ENCODE data around the gene HDGFL2. TPM values are rescaled to one million over a fixed set of nuclear protein-coding genes. Genes with fewer than 3 reads are reported as not detected.

Gene HDGFL2
- total and polyA plus RNA-seq, 2 of the 8 experiments (the other 6 are each of a cell fraction or from before 2014, with no cell fraction given) = 31.1 to 106 TPM

- H2AK5ac ChIP-seq (ENCODE audit: low read depth, low read length) = no peak overlapping the region
- H2BK5ac ChIP-seq (ENCODE audit: low read depth, low read length) = no peak overlapping the region
- H3K9ac ChIP-seq (replicated peaks in 1 of 4; ENCODE audit: extremely low read depth in 1 of 4, low read depth in 3 of 4, low read length in 3 of 4) = no peak overlapping the region
- H2BK20ac ChIP-seq (ENCODE audit: low read length) = no peak overlapping the region
- H2BK15ac ChIP-seq (ENCODE audit: low read length) = no peak overlapping the region
- no peak overlapping the region for H2BK120ac ChIP-seq (replicated peaks; ENCODE audit: low read depth, low read length)
- CTCF ChIA-PET (ENCODE audit: partially characterized antibody) = interaction anchor here (0.6 to 8.9 kb wide), 26 partner anchors 6 to 287 kb away, joined by 3 to 174 read pairs (median 4); partner anchors contain the start of genes LRG1, PLIN4 and PLIN5
- H3K4me2 ChIP-seq (ENCODE audit: insufficient read depth in 1 of 2, low read depth in 2 of 2, low read length in 2 of 2) = no peak overlapping the region
- H3K4ac ChIP-seq (replicated peaks; ENCODE audit: insufficient read length, low read depth, low read length) = no peak overlapping the region
- no peaks in the 10 kb centered on the region for H3K36me3 ChIP-seq (ENCODE audit: control insufficient read depth in 2 of 4, insufficient read depth in 4 of 4, low read length in 3 of 4)
- H3K79me2 ChIP-seq (ENCODE audit: control insufficient read depth in 1 of 2, insufficient read depth in 2 of 2, low read length in 2 of 2) = no peaks in the 10 kb centered on the region
- peaks cover 0 to 14% (median 9%) of the 10 kb centered on the region in 4 experiments; a peak in 4 of 7 replicates for H3K27me3 ChIP-seq (replicated peaks in 1 of 4; ENCODE audit: control insufficient read depth in 3 of 4, extremely low read depth in 1 of 4, insufficient read depth in 3 of 4, low read length in 3 of 4)
- H4K91ac ChIP-seq (replicated peaks; ENCODE audit: insufficient read length, low read length) = no peak overlapping the region
- no peak overlapping the region for H3K27ac ChIP-seq (ENCODE audit: low read depth, low read length)
- no peak for DNase-seq (ENCODE audit: low read depth in 1 of 2, low spot score in 2 of 2)
- no peak overlapping the region; the same call in 1 of the 2 replicates for H2BK12ac ChIP-seq (ENCODE audit: low read depth, low read length)
- no peaks in the 10 kb centered on the region for H3K79me1 ChIP-seq (ENCODE audit: low read depth, low read length)
- H3K14ac ChIP-seq (ENCODE audit: insufficient read length) = no peak overlapping the region
- H3K23me2 ChIP-seq (ENCODE audit: low read depth, low read length) = no peaks in the 10 kb centered on the region
- H3K9me3 ChIP-seq (ENCODE audit: insufficient read depth in 2 of 2, low read depth in 1 of 2, low read length in 1 of 2) = no peaks in the 10 kb centered on the region
- H4K5ac ChIP-seq (ENCODE audit: insufficient read length, low read depth, low read length) = no peak overlapping the region
- no peak overlapping the region for H3K56ac ChIP-seq (replicated peaks; ENCODE audit: insufficient read length, low read depth, low read length)
- H2AFZ ChIP-seq (ENCODE audit: low read length) = no peak overlapping the region
- no peak overlapping the region for H3K23ac ChIP-seq (ENCODE audit: insufficient read length)
- H3K4me3 ChIP-seq (ENCODE audit: extremely low read depth in 1 of 4, insufficient read depth in 2 of 4, low read depth in 3 of 4, low read length in 4 of 4) = no peak overlapping the region
- no peak overlapping the region for H4K8ac ChIP-seq (ENCODE audit: extremely low read depth, insufficient read depth, low read length)
- H3K4me1 ChIP-seq (replicated peaks in 1 of 4; ENCODE audit: control insufficient read depth in 3 of 4, insufficient read depth in 4 of 4, low read length in 3 of 4) = no peaks in the 10 kb centered on the region; a peak in 4 of 7 replicates
- no peak overlapping the region for H3K18ac ChIP-seq (ENCODE audit: extremely low read depth, low read length)
- WGBS, 2 experiments (ENCODE audit: extremely low coverage in 1 of 2, insufficient coverage in 1 of 2, insufficient read length in 1 of 2, insufficient replicate concordance in 2 of 2, low coverage in 1 of 2, low lambda C conversion rate in 2 of 2, missing lambda C conversion rate in 1 of 2) = 87% methylated on average over 15 of the region's 15 CpGs; no CpG with 5 or more reads in 1 of the 2 experiments
- no peaks in the 10 kb centered on the region for H4K20me1 ChIP-seq (replicated peaks in 1 of 2; ENCODE audit: control insufficient read depth in 1 of 2, insufficient read depth in 2 of 2, low read length in 2 of 2)
- no peak for FAIRE-seq
- POLR2A ChIA-PET (ENCODE audit: partially characterized antibody) = interaction anchor here (1.1 to 1.5 kb wide), 3 partner anchors 13 to 68 kb away, joined by 3 to 6 read pairs (median 5); partner anchors contain the start of gene PLIN5
- no peak for TF ChIP-seq ZNF274 (IDR thresholded peaks at IDR 0.05; ENCODE audit: borderline replicate concordance, extremely low read depth, low read length)
- TF ChIP-seq ASH2L (IDR thresholded peaks at IDR 0.05; ENCODE audit: low read length) = no peak
- no peak for TF ChIP-seq CTBP2 (IDR thresholded peaks at IDR 0.05; ENCODE audit: borderline replicate concordance, insufficient read depth, insufficient read length, low read length)
- no peak for TF ChIP-seq RXRA (IDR thresholded peaks at IDR 0.05; ENCODE audit: insufficient read depth, low read depth, low read length)
- no peak for TF ChIP-seq POU5F1 (IDR thresholded peaks at IDR 0.05; ENCODE audit: low read depth, low read length)
- TF ChIP-seq SUZ12 (IDR thresholded peaks at IDR 0.05; ENCODE audit: low read length) = no peak
- TF ChIP-seq CHD2 (IDR thresholded peaks at IDR 0.05; ENCODE audit: low read length) = no peak
- no peak for TF ChIP-seq SIN3A (conservative IDR thresholded peaks at IDR 0.05 in 1 of 2, IDR thresholded peaks at IDR 0.05 in 1 of 2; ENCODE audit: low read depth in 1 of 2, low read length in 2 of 2)
- no peak for TF ChIP-seq MAFK (IDR thresholded peaks at IDR 0.05; ENCODE audit: low read depth, low read length)
- TF ChIP-seq TAF1 (IDR thresholded peaks at IDR 0.05; ENCODE audit: low read depth, low read length) = no peak
- TF ChIP-seq POLR2AphosphoS5 (IDR thresholded peaks at IDR 0.05; ENCODE audit: low read depth, low read length) = no peak
- no peak for TF ChIP-seq EGR1 (IDR thresholded peaks at IDR 0.05; ENCODE audit: borderline replicate concordance, low read depth, low read length)
- no peak for TF ChIP-seq CBX5 (IDR thresholded peaks at IDR 0.05; ENCODE audit: low read depth, low read length)
Observed at GRCh38 chr19:4522291-4523002, 50.4 kb downstream of the HDGFL2 start.
